Measurements from ENCODE around the gene TRNP1. TPM values are rescaled to one million over a fixed set of nuclear protein-coding genes. Genes with fewer than 3 reads are reported as not detected.

Gene TRNP1
- total RNA-seq, 1 donor, result 27.6 TPM

GRCh38 chr1:27047914-27048313 lies 54.4 kb downstream of the TRNP1 start:
- H3K4me3 ChIP-seq (ENCODE audit: low read depth, low read length), result no peak overlapping the region
- DNase-seq (ENCODE audit: low read depth), result no peak
- TF ChIP-seq, protein P1, sequence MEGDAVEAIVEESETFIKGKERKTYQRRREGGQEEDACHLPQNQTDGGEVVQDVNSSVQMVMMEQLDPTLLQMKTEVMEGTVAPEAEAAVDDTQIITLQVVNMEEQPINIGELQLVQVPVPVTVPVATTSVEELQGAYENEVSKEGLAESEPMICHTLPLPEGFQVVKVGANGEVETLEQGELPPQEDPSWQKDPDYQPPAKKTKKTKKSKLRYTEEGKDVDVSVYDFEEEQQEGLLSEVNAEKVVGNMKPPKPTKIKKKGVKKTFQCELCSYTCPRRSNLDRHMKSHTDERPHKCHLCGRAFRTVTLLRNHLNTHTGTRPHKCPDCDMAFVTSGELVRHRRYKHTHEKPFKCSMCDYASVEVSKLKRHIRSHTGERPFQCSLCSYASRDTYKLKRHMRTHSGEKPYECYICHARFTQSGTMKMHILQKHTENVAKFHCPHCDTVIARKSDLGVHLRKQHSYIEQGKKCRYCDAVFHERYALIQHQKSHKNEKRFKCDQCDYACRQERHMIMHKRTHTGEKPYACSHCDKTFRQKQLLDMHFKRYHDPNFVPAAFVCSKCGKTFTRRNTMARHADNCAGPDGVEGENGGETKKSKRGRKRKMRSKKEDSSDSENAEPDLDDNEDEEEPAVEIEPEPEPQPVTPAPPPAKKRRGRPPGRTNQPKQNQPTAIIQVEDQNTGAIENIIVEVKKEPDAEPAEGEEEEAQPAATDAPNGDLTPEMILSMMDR (IDR thresholded peaks at IDR 0.05; ENCODE audit: insufficient read depth, low read depth, low read length), result no peak

- no peak overlapping the region for H3K4me3 ChIP-seq (ENCODE audit: low read depth, low read length)
- TF ChIP-seq, protein P1 (IDR thresholded peaks at IDR 0.05; ENCODE audit: insufficient read depth, low read depth, low read length), result no peak
- no peak for DNase-seq (ENCODE audit: low read depth)
Measured at GRCh38 chr1:27049100-27049499, 55.6 kb downstream of the TRNP1 start.

DNA sequence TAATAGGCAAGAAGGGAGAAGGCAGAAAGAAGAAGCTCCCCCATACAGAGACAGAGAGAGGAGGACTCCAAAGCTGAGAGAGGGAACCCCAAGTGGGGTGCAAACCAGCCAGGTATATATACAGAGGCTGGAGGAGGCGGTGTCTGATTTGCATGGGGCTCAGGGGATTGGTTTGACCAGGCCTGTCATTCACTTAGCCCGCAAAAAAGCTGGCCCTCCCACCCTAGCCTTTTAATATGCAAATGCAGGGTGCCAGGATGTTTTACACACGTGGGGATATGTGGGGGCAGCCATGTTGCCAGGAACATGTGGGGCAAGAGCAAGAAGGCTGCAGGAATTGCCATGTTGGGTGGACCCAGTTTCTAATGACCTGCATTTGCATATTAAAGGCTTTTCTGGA lies 56.1 kb downstream of the TRNP1 start:
- TF ChIP-seq, protein P1 (IDR thresholded peaks at IDR 0.05; ENCODE audit: insufficient read depth, low read depth, low read length), result no peak
- no peak for DNase-seq (ENCODE audit: low read depth)

More for the DNA sequence above, 56.1 kb downstream of the TRNP1 start:
- H3K4me3 ChIP-seq (ENCODE audit: low read depth, low read length), result no peak overlapping the region

Other genes with a start within 250 kb of the TRNP1 start
- gene PIGV, start 205.7 kb upstream of the TRNP1 start, total RNA-seq, result 10.3 and 16.8 TPM in 2 replicates
- 10.3 and 16.4 TPM in 2 replicates for gene ZDHHC18, start 167.0 kb upstream of the TRNP1 start, total RNA-seq
- 0.32 and 0.43 TPM in 2 replicates for gene SFN, start 130.5 kb upstream of the TRNP1 start, total RNA-seq
- 9.5 and 11.9 TPM in 2 replicates for gene GPN2, start 103.4 kb upstream of the TRNP1 start, total RNA-seq
- gene GPATCH3, start 93.2 kb upstream of the TRNP1 start, total RNA-seq, result 7.3 and 8.7 TPM in 2 replicates
- gene NR0B2, start 79.7 kb upstream of the TRNP1 start, total RNA-seq, result not detected in 2 replicates
- gene NUDC, start 71.9 kb upstream of the TRNP1 start, total RNA-seq, result 19.0 and 21.9 TPM in 2 replicates
- not detected in 2 replicates for gene KDF1, start 33.2 kb upstream of the TRNP1 start, total RNA-seq
- gene TENT5B, start 19.2 kb downstream of the TRNP1 start, total RNA-seq, result 9.7 and 15.5 TPM in 2 replicates
- 6.0 and 7.4 TPM in 2 replicates for gene SLC9A1, start 161.4 kb downstream of the TRNP1 start, total RNA-seq
- gene WDTC1, start 240.9 kb downstream of the TRNP1 start, total RNA-seq, result 20.0 and 21.2 TPM in 2 replicates